Gastroesophageal sphincter (tissue), 4 donors: ENCODE measurements around the gene BRSK1. TPM values are rescaled to one million over a fixed set of nuclear protein-coding genes. Genes with fewer than 3 reads are reported as not detected.

Source experiments
- ATAC-seq: fragments of 150-250 bp; one replicate; pipeline ENCODE4 v1.9.1; 2016; ENCODE audit warnings: mild to moderate bottlenecking, moderate library complexity
- H3K27ac ChIP-seq, 4 donors: fragments of 200-600 bp; sonication (generic) in 3 of 4; 1 replicate in 3 of 4; 2 replicates in 1 of 4; pipeline ENCODE4 v1.5.1; 2016 to 2019
- H3K27me3 ChIP-seq: fragments of 200-600 bp; sonication (generic); one replicate; pipeline ENCODE4 v1.5.1; 2019
- H3K36me3 ChIP-seq, 2 donors: fragments of 200-600 bp; sonication (generic); one replicate each; pipeline ENCODE4 v1.5.1; 2019; ENCODE audit warnings: control low read depth in 1 of 2
- H3K4me1 ChIP-seq, 3 donors: fragments of 200-600 bp; sonication (generic); 1 replicate in 2 of 3; 2 replicates in 1 of 3; pipeline ENCODE4 v1.5.1; 2016 to 2019; ENCODE audit warnings: control low read depth in 2 of 3
- H3K4me3 ChIP-seq, 2 donors: fragments of 200-600 bp; sonication (generic); one replicate each; pipeline ENCODE4 v1.5.1; 2019; ENCODE audit warnings: mild to moderate bottlenecking in 1 of 2, moderate library complexity in 1 of 2
- H3K9me3 ChIP-seq, 3 donors: fragments of 200-600 bp; sonication (generic); one replicate each; pipeline ENCODE4 v1.5.1; 2017 to 2019; ENCODE audit warnings: control low read depth in 2 of 3
- EP300 ChIP-seq: sonication (generic); formaldehyde crosslinking; IDR thresholded peaks from one replicate; pipeline ENCODE4 v1.6.1; 2017; ENCODE audit warnings: antibody characterized with exemption, mild to moderate bottlenecking
- POLR2A ChIP-seq, 2 donors: fragments of 450-650 bp; IDR thresholded peaks; one replicate each; pipeline ENCODE4 v1.6.1; 2017; ENCODE audit warnings: antibody characterized with exemption in 2 of 2, mild to moderate bottlenecking in 2 of 2, moderate library complexity in 1 of 2
- POLR2AphosphoS5 ChIP-seq: sonication (generic); formaldehyde crosslinking; IDR thresholded peaks from one replicate; pipeline ENCODE4 v1.6.1; 2017; ENCODE audit warnings: antibody characterized with exemption
- WGBS, 2 donors: methylation state at CpG; one replicate each; pipeline ENCODE4 v1.1.5; 2018; ENCODE audit warnings: low coverage in 1 of 2; 5-methylcytosine and 5-hydroxymethylcytosine counted together
- total RNA-seq, 4 donors: library from RNA; depleted of rRNA; stranded (reverse); fragments of >200 nt; gene quantifications; one replicate each; pipeline ENCODE4 v1.1.0, GENCODE V29; 2016
- TF ChIP-seq, protein P1 (sequence below), 4 experiments: fragments of 200-600 bp in 2 of 4; fragments of 450-650 bp in 2 of 4; sonication (generic) in 1 of 4; IDR thresholded peaks; one replicate each; pipeline ENCODE4 v1.5.1; 2017 to 2019; ENCODE audit warnings: antibody characterized with exemption in 4 of 4, mild to moderate bottlenecking in 2 of 4, moderate library complexity in 2 of 4

The BRSK1 gene
- total RNA-seq, 4 donors from 2014 or later: 4.0 to 19.8 (median 8.8) TPM

DNA sequence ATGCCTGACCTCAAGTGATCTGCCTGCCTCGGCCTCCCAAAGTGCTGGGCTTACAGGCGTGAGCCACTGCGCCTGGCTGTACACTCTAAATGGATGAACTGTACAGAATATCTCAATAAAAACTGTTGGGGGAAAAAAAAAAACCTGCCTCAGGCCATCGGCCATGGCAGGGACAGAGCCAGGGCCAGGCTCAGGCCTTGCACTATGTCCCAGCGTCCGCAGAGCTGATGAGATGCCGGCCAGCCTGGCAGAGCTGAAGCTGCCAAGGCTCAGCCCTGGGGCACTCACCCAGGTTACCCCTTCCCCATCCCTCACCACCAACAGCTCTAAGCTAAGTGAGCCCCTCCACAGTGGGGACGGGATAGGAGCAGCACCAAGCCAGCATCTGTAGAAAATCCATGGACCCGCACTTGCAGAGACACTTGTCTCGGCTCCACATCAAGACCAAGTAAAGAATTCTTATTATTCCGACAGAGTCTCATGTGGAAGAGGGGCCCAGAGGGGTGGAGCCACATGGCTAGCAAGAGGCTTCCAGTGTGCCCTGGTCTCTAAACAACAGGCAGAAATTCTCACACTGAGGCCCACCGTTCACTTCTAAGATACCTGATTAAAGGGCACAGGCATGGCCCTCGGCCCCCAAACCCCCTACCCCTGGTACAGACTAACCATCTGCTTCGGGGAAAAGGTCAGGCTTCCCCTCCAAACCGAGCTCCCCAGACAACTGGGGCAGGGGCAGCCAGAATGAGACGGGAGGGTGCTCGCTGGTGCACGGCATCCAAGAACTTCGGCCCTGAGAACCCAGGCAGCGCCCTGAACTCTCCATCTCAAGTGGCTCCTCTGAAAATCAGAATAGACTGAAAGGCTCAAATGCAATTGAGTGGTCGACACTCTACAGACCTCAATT lies 30.8 kb upstream of the BRSK1 start:
- ATAC-seq: no peak
- H3K4me3 ChIP-seq: no peak overlapping the region
- H3K4me1 ChIP-seq: peaks cover 0 to 99% (median 41%) of the 10 kb centered on the region in 3 donors
- peaks cover 0 to 15% of the 10 kb centered on the region in 2 donors for H3K36me3 ChIP-seq
- TF ChIP-seq POLR2A (IDR thresholded peaks at IDR 0.05) (no peak), POLR2AphosphoS5 (no peak)
- no peaks in the 10 kb centered on the region for H3K9me3 ChIP-seq
- 83 to 89% methylated on average over 5 to 10 of the region's 21 CpGs for WGBS, 2 donors
- no peaks in the 10 kb centered on the region for H3K27me3 ChIP-seq
- no peak overlapping the region for H3K27ac ChIP-seq

GRCh38 chr19:55253842-55254624 lies 29.8 kb upstream of the BRSK1 start:
- H3K4me1 ChIP-seq: peaks cover 0 to 88% (median 35%) of the 10 kb centered on the region in 3 donors
- peak overlapping the region in 1 of 2 donors; percentile 33 for H3K4me3 ChIP-seq

GRCh38 chr19:55254625-55254977 lies 29.2 kb upstream of the BRSK1 start:
- H3K4me3 ChIP-seq: peak overlapping the region in 1 of 2 donors; percentile 33
- peak overlapping the region in 2 of 4 donors; percentile 51 to 65 for H3K27ac ChIP-seq
- no peaks in the 10 kb centered on the region for H3K9me3 ChIP-seq
- WGBS, 2 donors: no CpG with 5 or more reads among the region's 6 CpGs
- no peak for TF ChIP-seq EP300
- no peak for TF ChIP-seq POLR2A (IDR thresholded peaks at IDR 0.05)
- TF ChIP-seq POLR2AphosphoS5: no peak
- TF ChIP-seq, protein P1, sequence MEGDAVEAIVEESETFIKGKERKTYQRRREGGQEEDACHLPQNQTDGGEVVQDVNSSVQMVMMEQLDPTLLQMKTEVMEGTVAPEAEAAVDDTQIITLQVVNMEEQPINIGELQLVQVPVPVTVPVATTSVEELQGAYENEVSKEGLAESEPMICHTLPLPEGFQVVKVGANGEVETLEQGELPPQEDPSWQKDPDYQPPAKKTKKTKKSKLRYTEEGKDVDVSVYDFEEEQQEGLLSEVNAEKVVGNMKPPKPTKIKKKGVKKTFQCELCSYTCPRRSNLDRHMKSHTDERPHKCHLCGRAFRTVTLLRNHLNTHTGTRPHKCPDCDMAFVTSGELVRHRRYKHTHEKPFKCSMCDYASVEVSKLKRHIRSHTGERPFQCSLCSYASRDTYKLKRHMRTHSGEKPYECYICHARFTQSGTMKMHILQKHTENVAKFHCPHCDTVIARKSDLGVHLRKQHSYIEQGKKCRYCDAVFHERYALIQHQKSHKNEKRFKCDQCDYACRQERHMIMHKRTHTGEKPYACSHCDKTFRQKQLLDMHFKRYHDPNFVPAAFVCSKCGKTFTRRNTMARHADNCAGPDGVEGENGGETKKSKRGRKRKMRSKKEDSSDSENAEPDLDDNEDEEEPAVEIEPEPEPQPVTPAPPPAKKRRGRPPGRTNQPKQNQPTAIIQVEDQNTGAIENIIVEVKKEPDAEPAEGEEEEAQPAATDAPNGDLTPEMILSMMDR (IDR thresholded peaks at IDR 0.05): no peak
- no peaks in the 10 kb centered on the region for H3K27me3 ChIP-seq
- peaks cover 0 to 14% of the 10 kb centered on the region in 2 donors for H3K36me3 ChIP-seq
- H3K4me1 ChIP-seq: peaks cover 0 to 85% (median 36%) of the 10 kb centered on the region in 3 donors
- ATAC-seq: no peak

More at GRCh38 chr19:55253842-55254624, 29.8 kb upstream of the BRSK1 start:
- no peak for TF ChIP-seq EP300
- TF ChIP-seq, protein P1 (IDR thresholded peaks at IDR 0.05): no peak
- TF ChIP-seq POLR2AphosphoS5: no peak
- no peak for TF ChIP-seq POLR2A (IDR thresholded peaks at IDR 0.05)
- Histone ChIP-seq H3K9me3 (no peaks in the 10 kb centered on the region), H3K36me3 (peaks cover 0 to 15% of the 10 kb centered on the region in 2 donors), H3K27me3 (no peaks in the 10 kb centered on the region), H3K27ac (peak overlapping the region in 2 of 4 donors; percentile 51 to 65)
- WGBS, 2 donors: 66 to 71% methylated on average over 9 to 12 of the region's 23 CpGs
- no peak for ATAC-seq

GRCh38 chr19:55255618-55256423 lies 28.0 kb upstream of the BRSK1 start:
- Histone ChIP-seq H3K4me3 (peak overlapping the region in 1 of 2 donors; percentile 6), H3K27me3 (no peaks in the 10 kb centered on the region), H3K9me3 (no peaks in the 10 kb centered on the region), H3K27ac (no peak overlapping the region), H3K4me1 (peaks cover 0 to 79% (median 40%) of the 10 kb centered on the region in 3 donors), H3K36me3 (peaks cover 0 to 5% of the 10 kb centered on the region in 2 donors)
- ATAC-seq: no peak
- 37 to 79% methylated on average over 4 to 7 of the region's 17 CpGs for WGBS, 2 donors
- TF ChIP-seq, protein P1 (IDR thresholded peaks at IDR 0.05): no peak
- TF ChIP-seq POLR2A (IDR thresholded peaks at IDR 0.05) (no peak), POLR2AphosphoS5 (no peak), EP300 (no peak)
